Type B pancreatic cell (in vitro differentiated cells): Measurements from ENCODE around the gene SH3TC2. TPM values are rescaled to one million over a fixed set of nuclear protein-coding genes. Genes with fewer than 3 reads are reported as not detected.

ENCODE experiments used
- DNase-seq: peaks from one replicate; pipeline ENCODE4 v3.0.0; 2021; ENCODE audit warnings: mixed read lengths; ENCODE audit not compliant: unreplicated experiment; ENCODE audit errors: extremely low spot score
- H3K27ac Mint-ChIP-seq: 2 replicates; pipeline ENCODE4 v1.8.0; 2021; ENCODE audit warnings: mild to moderate bottlenecking, mixed read lengths
- H3K27me3 Mint-ChIP-seq: 2 replicates; pipeline ENCODE4 v1.8.0; 2021; ENCODE audit warnings: mixed read lengths
- H3K36me3 Mint-ChIP-seq: 2 replicates; pipeline ENCODE4 v1.8.0; 2021; ENCODE audit warnings: mixed read lengths
- H3K4me1 Mint-ChIP-seq: one replicate; pipeline ENCODE4 v1.8.0; 2021; ENCODE audit warnings: mixed read lengths; ENCODE audit not compliant: unreplicated experiment
- H3K4me3 Mint-ChIP-seq: 2 replicates; pipeline ENCODE4 v1.8.0; 2021; ENCODE audit warnings: mild to moderate bottlenecking, mixed read lengths
- H3K9me3 Mint-ChIP-seq: 2 replicates; pipeline ENCODE4 v1.8.0; 2021; ENCODE audit warnings: mixed read lengths
- CTCF ChIP-seq: fragments of 200-600 bp; sonication (generic); conservative IDR thresholded peaks from 2 replicates; pipeline ENCODE4 v1.5.0; 2021; ENCODE audit warnings: antibody characterized with exemption, mild to moderate bottlenecking
- total RNA-seq: library from RNA; stranded (reverse); gene quantifications from 2 replicates; pipeline ENCODE4 v1.2.1, GENCODE V29; 2021; ENCODE audit warnings: low replicate concordance

The SH3TC2 gene
- total RNA-seq, 1 donor from 2014 or later = 8.6 TPM

GRCh38 chr5:148989567-148989966 lies 73.3 kb downstream of the SH3TC2 start:
- Mint-ChIP-seq H3K36me3 (no peaks in the 10 kb centered on the region), H3K4me1 (no peaks in the 10 kb centered on the region), H3K27me3 (no peaks in the 10 kb centered on the region), H3K4me3 (no peak overlapping the region), H3K27ac (no peak overlapping the region), H3K9me3 (no peaks in the 10 kb centered on the region)
- TF ChIP-seq CTCF = no peak
- DNase-seq = no peak

- H3K4me3 Mint-ChIP-seq = no peak overlapping the region
- DNase-seq = no peak
- H3K27ac Mint-ChIP-seq = no peak overlapping the region
- no peaks in the 10 kb centered on the region for H3K27me3 Mint-ChIP-seq
- H3K4me1 Mint-ChIP-seq = no peaks in the 10 kb centered on the region
- no peak for TF ChIP-seq CTCF
- no peaks in the 10 kb centered on the region for H3K36me3 Mint-ChIP-seq
- no peaks in the 10 kb centered on the region for H3K9me3 Mint-ChIP-seq
Observed at GRCh38 chr5:148988328-148988727, 74.5 kb downstream of the SH3TC2 start.

- Mint-ChIP-seq H3K9me3 (no peaks in the 10 kb centered on the region), H3K4me3 (no peak overlapping the region), H3K4me1 (no peaks in the 10 kb centered on the region), H3K27me3 (no peaks in the 10 kb centered on the region), H3K27ac (peak overlapping the region; percentile 14), H3K36me3 (no peaks in the 10 kb centered on the region)
- TF ChIP-seq CTCF = no peak
- no peak for DNase-seq
Observed at GRCh38 chr5:148986636-148987035, 76.2 kb downstream of the SH3TC2 start.

GRCh38 chr5:148984345-148984744 lies 78.5 kb downstream of the SH3TC2 start:
- Mint-ChIP-seq H3K27ac (no peak overlapping the region), H3K4me3 (no peak overlapping the region), H3K36me3 (no peaks in the 10 kb centered on the region), H3K9me3 (no peaks in the 10 kb centered on the region), H3K4me1 (no peaks in the 10 kb centered on the region), H3K27me3 (no peaks in the 10 kb centered on the region)
- no peak for DNase-seq
- no peak for TF ChIP-seq CTCF

GRCh38 chr5:148981353-148981752 lies 81.5 kb downstream of the SH3TC2 start:
- Mint-ChIP-seq H3K27ac (no peak overlapping the region), H3K27me3 (no peaks in the 10 kb centered on the region), H3K4me3 (no peak overlapping the region), H3K36me3 (no peaks in the 10 kb centered on the region), H3K4me1 (peaks cover 21% of the 10 kb centered on the region), H3K9me3 (no peaks in the 10 kb centered on the region)
- no peak for TF ChIP-seq CTCF
- no peak for DNase-seq

GRCh38 chr5:148980731-148981130 lies 82.1 kb downstream of the SH3TC2 start:
- H3K27me3 Mint-ChIP-seq = no peaks in the 10 kb centered on the region
- no peak for DNase-seq
- H3K27ac Mint-ChIP-seq = no peak overlapping the region
- TF ChIP-seq CTCF = no peak
- no peaks in the 10 kb centered on the region for H3K9me3 Mint-ChIP-seq
- H3K36me3 Mint-ChIP-seq = no peaks in the 10 kb centered on the region
- peaks cover 22% of the 10 kb centered on the region for H3K4me1 Mint-ChIP-seq
- no peak overlapping the region for H3K4me3 Mint-ChIP-seq
